Measurements from ENCODE around the gene TANGO6. TPM values are rescaled to one million over a fixed set of nuclear protein-coding genes. Genes with fewer than 3 reads are reported as not detected.
A peak's percentile ranks its signal among the peaks of the same experiment; 100 is the strongest.
"Not testable (repeated sequence)": the region's sequence is repeated elsewhere in the genome, so short reads cannot be mapped to it uniquely, and the experiment has no call there.

The TANGO6 gene
- total and polyA plus RNA-seq, 2 donors from 2014 or later: 4.5 to 20.6 TPM

GRCh38 chr16:69126221-69126620 lies 282.9 kb downstream of the TANGO6 start:
- Histone ChIP-seq H3K9ac (ENCODE audit: low read length in 3 of 3) (no peak overlapping the region), H3K27me3 (ENCODE audit: control insufficient read depth, insufficient read depth, low read length) (no peaks in the 10 kb centered on the region), H3K4me1 (ENCODE audit: control insufficient read depth in 2 of 3, insufficient read depth in 2 of 3, low read depth in 1 of 3, low read length in 3 of 3) (peaks cover 3 to 13% (median 8%) of the 10 kb centered on the region in 3 donors), H3K9me3 (ENCODE audit: control insufficient read depth in 2 of 3, insufficient read depth in 1 of 3, low read length in 3 of 3) (no peaks in the 10 kb centered on the region), H3K36me3 (ENCODE audit: control insufficient read depth in 2 of 3, insufficient read depth in 3 of 3, low read length in 3 of 3) (peaks cover 0 to 6% (median 3%) of the 10 kb centered on the region in 3 donors), H3K4me3 (ENCODE audit: low read length in 3 of 3) (no peak overlapping the region), H3K27ac (ENCODE audit: low read depth in 2 of 2, low read length in 2 of 2) (no peak overlapping the region)
- no peak for TF ChIP-seq CTCF (IDR thresholded peaks at IDR 0.05; ENCODE audit: borderline replicate concordance, extremely low read depth, insufficient read depth)
- DNase-seq (no peak), FAIRE-seq (no peak)
- intact Hi-C loops (cut with DNase I): no loop called here

- DNase-seq: peak in 1 of 5 donors; percentile 19
These were observed 283.5 kb downstream of the TANGO6 start for GRCh38 chr16:69126801-69127200.

GRCh38 chr16:69127966-69128510 lies 284.7 kb downstream of the TANGO6 start:
- Histone ChIP-seq H3K36me3 (ENCODE audit: control insufficient read depth in 2 of 3, insufficient read depth in 3 of 3, low read length in 3 of 3) (peaks cover 0 to 6% (median 3%) of the 10 kb centered on the region in 3 donors), H3K4me3 (ENCODE audit: low read length in 3 of 3) (no peak overlapping the region), H3K9ac (ENCODE audit: low read length in 3 of 3) (no peak overlapping the region), H3K9me3 (ENCODE audit: control insufficient read depth in 2 of 3, insufficient read depth in 1 of 3, low read length in 3 of 3) (no peaks in the 10 kb centered on the region), H3K27me3 (ENCODE audit: control insufficient read depth, insufficient read depth, low read length) (no peaks in the 10 kb centered on the region), H3K4me1 (ENCODE audit: control insufficient read depth in 2 of 3, insufficient read depth in 2 of 3, low read depth in 1 of 3, low read length in 3 of 3) (peaks cover 3 to 13% (median 8%) of the 10 kb centered on the region in 3 donors), H3K27ac (ENCODE audit: low read depth in 2 of 2, low read length in 2 of 2) (no peak overlapping the region)
- no peak for TF ChIP-seq CTCF (IDR thresholded peaks at IDR 0.05; ENCODE audit: borderline replicate concordance, extremely low read depth, insufficient read depth)
- intact Hi-C loops (cut with DNase I): no loop called here
- DNase-seq: peak in 3 of 5 donors; percentile 26 to 52 (median 39)
- FAIRE-seq: no peak

More at GRCh38 chr16:69126801-69127200, 283.5 kb downstream of the TANGO6 start:
- FAIRE-seq; H3K27me3 ChIP-seq (ENCODE audit: control insufficient read depth, insufficient read depth, low read length); H3K9ac ChIP-seq (ENCODE audit: low read length in 3 of 3); H3K36me3 ChIP-seq (ENCODE audit: control insufficient read depth in 2 of 3, insufficient read depth in 3 of 3, low read length in 3 of 3); H3K9me3 ChIP-seq (ENCODE audit: control insufficient read depth in 2 of 3, insufficient read depth in 1 of 3, low read length in 3 of 3); H3K4me3 ChIP-seq (ENCODE audit: low read length in 3 of 3); intact Hi-C loops (cut with DNase I); H3K27ac ChIP-seq (ENCODE audit: low read depth in 2 of 2, low read length in 2 of 2): not testable (repeated sequence)
- peaks cover 3 to 13% (median 8%) of the 10 kb centered on the region in 3 donors for H3K4me1 ChIP-seq (ENCODE audit: control insufficient read depth in 2 of 3, insufficient read depth in 2 of 3, low read depth in 1 of 3, low read length in 3 of 3)

GRCh38 chr16:69130461-69130860 lies 287.1 kb downstream of the TANGO6 start:
- Histone ChIP-seq H3K9me3 (ENCODE audit: control insufficient read depth in 2 of 3, insufficient read depth in 1 of 3, low read length in 3 of 3) (no peaks in the 10 kb centered on the region), H3K27ac (ENCODE audit: low read depth in 2 of 2, low read length in 2 of 2) (peak overlapping the region in 1 of 2 donors; percentile 55), H3K4me1 (ENCODE audit: control insufficient read depth in 2 of 3, insufficient read depth in 2 of 3, low read depth in 1 of 3, low read length in 3 of 3) (peaks cover 3 to 13% (median 13%) of the 10 kb centered on the region in 3 donors), H3K36me3 (ENCODE audit: control insufficient read depth in 2 of 3, insufficient read depth in 3 of 3, low read length in 3 of 3) (peaks cover 0 to 6% (median 0%) of the 10 kb centered on the region in 3 donors), H3K4me3 (ENCODE audit: low read length in 3 of 3) (peak overlapping the region in 2 of 3 donors; percentile 95 to 97), H3K9ac (ENCODE audit: low read length in 3 of 3) (peak overlapping the region in 1 of 3 donors; percentile 4), H3K27me3 (ENCODE audit: control insufficient read depth, insufficient read depth, low read length) (no peaks in the 10 kb centered on the region)
- intact Hi-C loops (cut with DNase I): no loop called here
- no peak for TF ChIP-seq CTCF (IDR thresholded peaks at IDR 0.05; ENCODE audit: borderline replicate concordance, extremely low read depth, insufficient read depth)
- no peak for FAIRE-seq
- DNase-seq: no peak
